Tibial artery (tissue), 4 donors: ENCODE results near the gene CCT3.

Source experiments
- DNase-seq, 2 donors: peaks; one replicate each; pipeline ENCODE4 v3.0.0-alpha.2; 2019
- H3K27ac ChIP-seq, 2 donors: fragments of 200-600 bp; sonication (generic) in 1 of 2; 1 replicate in 1 of 2; 2 replicates in 1 of 2; pipeline ENCODE4 v1.5.1; 2018 to 2019; ENCODE audit warnings: mild to moderate bottlenecking in 1 of 2
- H3K27me3 ChIP-seq, 2 donors: fragments of 200-600 bp; sonication (generic) in 1 of 2; one replicate each; pipeline versions ENCODE4 v1.5.1 to v1.6.0; 2016 to 2019
- H3K36me3 ChIP-seq, 3 donors: fragments of 200-600 bp; sonication (generic) in 2 of 3; one replicate each; pipeline ENCODE4 v1.5.1; 2016 to 2019; ENCODE audit warnings: mild to moderate bottlenecking in 2 of 3
- H3K4me1 ChIP-seq, 4 donors: fragments of 200-600 bp; sonication (generic) in 2 of 4; 1 replicate in 3 of 4; 2 replicates in 1 of 4; pipeline ENCODE4 v1.5.1; 2016 to 2019
- H3K4me3 ChIP-seq, 2 donors: fragments of 200-600 bp; sonication (generic) in 1 of 2; 1 replicate in 1 of 2; 2 replicates in 1 of 2; pipeline ENCODE4 v1.5.1; 2018 to 2019; ENCODE audit warnings: mild to moderate bottlenecking in 2 of 2
- H3K9me3 ChIP-seq, 3 donors: fragments of 200-600 bp; sonication (generic) in 1 of 3; one replicate each; pipeline ENCODE4 v1.5.1; 2016 to 2019
- CTCF ChIP-seq, 2 experiments: fragments of 200-600 bp in 1 of 2; fragments of 450-650 bp in 1 of 2; IDR thresholded peaks; one replicate each; pipeline ENCODE4 v1.5.1; 2017 to 2019; ENCODE audit warnings: antibody characterized with exemption in 2 of 2, mild to moderate bottlenecking in 1 of 2, moderate library complexity in 1 of 2
- intact Hi-C: fragments of 100-400 bp; cut with DNase I; formaldehyde crosslinking; loops from one replicate; pipeline ENCODE4 v1.15.0; 2023; ENCODE audit warnings: low total_unique reads

CCT3 gene

GRCh38 chr1:156262461-156263287 is 75.4 kb downstream of the CCT3 start:
- Histone ChIP-seq H3K4me1 (no peaks in the 10 kb centered on the region), H3K9me3 (no peaks in the 10 kb centered on the region), H3K27me3 (no peaks in the 10 kb centered on the region), H3K4me3 (no peak overlapping the region), H3K36me3 (peaks cover 85 to 100% (median 97%) of the 10 kb centered on the region in 3 donors), H3K27ac (no peak overlapping the region)
- no peak for DNase-seq
- no peak for TF ChIP-seq CTCF (IDR thresholded peaks at IDR 0.05)
- intact Hi-C loops: no loop called here

GRCh38 chr1:156260896-156261295 is 77.2 kb downstream of the CCT3 start:
- Histone ChIP-seq H3K4me1 (no peaks in the 10 kb centered on the region), H3K36me3 (peaks cover 76 to 100% (median 97%) of the 10 kb centered on the region in 3 donors), H3K9me3 (no peaks in the 10 kb centered on the region), H3K4me3 (no peak overlapping the region), H3K27me3 (no peaks in the 10 kb centered on the region), H3K27ac (no peak overlapping the region)
- intact Hi-C loops: no loop called here
- no peak for TF ChIP-seq CTCF (IDR thresholded peaks at IDR 0.05)
- no peak for DNase-seq

GRCh38 chr1:156259805-156260204 is 78.3 kb downstream of the CCT3 start:
- no peaks in the 10 kb centered on the region for H3K4me1 ChIP-seq
- peaks cover 76 to 100% (median 97%) of the 10 kb centered on the region in 3 donors for H3K36me3 ChIP-seq
- H3K27me3 ChIP-seq: no peaks in the 10 kb centered on the region
- H3K27ac ChIP-seq: no peak overlapping the region
- DNase-seq: no peak
- no peaks in the 10 kb centered on the region for H3K9me3 ChIP-seq
- TF ChIP-seq CTCF (IDR thresholded peaks at IDR 0.05): no peak
- intact Hi-C loops: no loop called here
- no peak overlapping the region for H3K4me3 ChIP-seq
